Left lung (tissue), 10 donors: ENCODE data around the gene ANLN. TPM values are rescaled to one million over a fixed set of nuclear protein-coding genes. Genes with fewer than 3 reads are reported as not detected.
"Not testable (repeated sequence)": the region's sequence is repeated elsewhere in the genome, so short reads cannot be mapped to it uniquely, and the experiment has no call there.

Experiments
- ATAC-seq: fragments of 200-7000 bp; cut with Tn5 transposase; one replicate; pipeline ENCODE4 v1.9.1; 2020; ENCODE audit warnings: moderate library complexity
- DNase-seq, 4 donors: peaks; one replicate each; pipeline ENCODE4 v3.0.0-alpha.2; 2013 to 2020
- H3K27ac ChIP-seq, 2 donors: fragments of 200-600 bp; sonication (generic) in 1 of 2; one replicate each; pipeline versions ENCODE4 v1.5.0 to v1.8.0; 2020 to 2021
- H3K27me3 ChIP-seq, 2 donors: fragments of 200-600 bp; sonication (generic) in 1 of 2; one replicate each; pipeline versions ENCODE4 v1.5.0 to v1.8.0; 2020 to 2021
- H3K36me3 ChIP-seq, 2 donors: fragments of 200-600 bp; sonication (generic) in 1 of 2; one replicate each; pipeline versions ENCODE4 v1.5.0 to v1.8.0; 2020 to 2021
- H3K4me1 ChIP-seq, 2 donors: fragments of 200-600 bp; one replicate each; pipeline ENCODE4 v1.8.0; 2021
- H3K4me3 ChIP-seq, 2 donors: fragments of 200-600 bp; sonication (generic) in 1 of 2; one replicate each; pipeline versions ENCODE4 v1.5.0 to v1.8.0; 2020 to 2021; ENCODE audit warnings: mild to moderate bottlenecking in 1 of 2
- H3K9me3 ChIP-seq, 2 donors: fragments of 200-600 bp; sonication (generic) in 1 of 2; one replicate each; pipeline versions ENCODE4 v1.5.0 to v1.8.0; 2020 to 2021
- intact Hi-C, 2 donors: fragments of 100-400 bp; cut with DNase I; formaldehyde crosslinking; loops; one replicate each; pipeline versions ENCODE4 v1.11.2 to v1.14.2; 2022
- polyA plus RNA-seq, 6 donors: library from polyadenylated mRNA; unstranded; fragments of 120-200 nt; gene quantifications; one replicate each; pipeline ENCODE4 v1.2.1, GENCODE V29; 2013; ENCODE audit not compliant: insufficient read length in 6 of 6
- total RNA-seq, 2 donors: library from RNA; stranded (reverse); fragmentation: NEBNext Ultra II Directional; extraction: Animal tissue kit (Norgen Biotek cat#: 25700); gene quantifications; one replicate each; pipeline ENCODE4 v1.2.1, GENCODE V29; 2021
- TF ChIP-seq, protein P1 (sequence below), 2 donors: fragments of 200-600 bp; sonication (generic) in 1 of 2; IDR thresholded peaks; one replicate each; pipeline versions ENCODE4 v1.5.0 to v1.8.0; 2021; ENCODE audit warnings: antibody characterized with exemption in 2 of 2
- donor health status: DM: no; HTN: yes; CAD: no.
- donor health status: DM: no; HTN: no; CAD: no.

The ANLN gene
- total and polyA plus RNA-seq, 8 donors = 9.0 to 68.5 (median 33.5) TPM

DNA sequence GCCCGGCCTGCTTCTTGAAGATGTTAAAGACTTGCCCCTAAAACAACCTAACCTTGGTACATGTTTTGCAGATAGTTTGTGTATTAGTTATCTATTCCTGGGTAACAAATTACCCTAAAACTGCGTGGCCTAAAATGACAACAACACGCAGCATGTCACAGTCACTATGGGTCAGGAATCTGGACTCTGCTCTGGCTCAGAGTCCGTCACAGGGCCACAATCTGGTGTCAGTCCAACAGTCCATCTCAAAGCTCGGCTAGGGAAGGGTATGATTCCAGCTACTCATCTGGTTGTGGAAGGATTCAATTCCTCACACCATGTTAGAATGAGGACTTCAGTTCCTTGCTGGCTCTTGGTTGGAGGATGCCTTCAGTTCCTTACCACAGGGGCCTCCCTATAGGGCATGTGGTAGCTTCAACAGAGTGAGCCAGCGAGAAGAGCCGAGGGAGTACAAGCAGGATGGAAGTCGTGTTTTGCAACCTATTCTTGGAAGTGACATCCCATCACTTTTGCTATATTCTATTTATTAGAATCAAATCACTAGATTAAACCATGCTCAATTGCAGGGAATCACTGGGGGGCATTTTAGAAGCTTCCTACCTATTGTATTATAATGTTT is 71.3 kb downstream of the ANLN start:
- intact Hi-C loops = no loop called here
- H3K4me3 ChIP-seq = no peak overlapping the region
- TF ChIP-seq, protein P1, sequence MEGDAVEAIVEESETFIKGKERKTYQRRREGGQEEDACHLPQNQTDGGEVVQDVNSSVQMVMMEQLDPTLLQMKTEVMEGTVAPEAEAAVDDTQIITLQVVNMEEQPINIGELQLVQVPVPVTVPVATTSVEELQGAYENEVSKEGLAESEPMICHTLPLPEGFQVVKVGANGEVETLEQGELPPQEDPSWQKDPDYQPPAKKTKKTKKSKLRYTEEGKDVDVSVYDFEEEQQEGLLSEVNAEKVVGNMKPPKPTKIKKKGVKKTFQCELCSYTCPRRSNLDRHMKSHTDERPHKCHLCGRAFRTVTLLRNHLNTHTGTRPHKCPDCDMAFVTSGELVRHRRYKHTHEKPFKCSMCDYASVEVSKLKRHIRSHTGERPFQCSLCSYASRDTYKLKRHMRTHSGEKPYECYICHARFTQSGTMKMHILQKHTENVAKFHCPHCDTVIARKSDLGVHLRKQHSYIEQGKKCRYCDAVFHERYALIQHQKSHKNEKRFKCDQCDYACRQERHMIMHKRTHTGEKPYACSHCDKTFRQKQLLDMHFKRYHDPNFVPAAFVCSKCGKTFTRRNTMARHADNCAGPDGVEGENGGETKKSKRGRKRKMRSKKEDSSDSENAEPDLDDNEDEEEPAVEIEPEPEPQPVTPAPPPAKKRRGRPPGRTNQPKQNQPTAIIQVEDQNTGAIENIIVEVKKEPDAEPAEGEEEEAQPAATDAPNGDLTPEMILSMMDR (IDR thresholded peaks at IDR 0.05) = no peak

DNA sequence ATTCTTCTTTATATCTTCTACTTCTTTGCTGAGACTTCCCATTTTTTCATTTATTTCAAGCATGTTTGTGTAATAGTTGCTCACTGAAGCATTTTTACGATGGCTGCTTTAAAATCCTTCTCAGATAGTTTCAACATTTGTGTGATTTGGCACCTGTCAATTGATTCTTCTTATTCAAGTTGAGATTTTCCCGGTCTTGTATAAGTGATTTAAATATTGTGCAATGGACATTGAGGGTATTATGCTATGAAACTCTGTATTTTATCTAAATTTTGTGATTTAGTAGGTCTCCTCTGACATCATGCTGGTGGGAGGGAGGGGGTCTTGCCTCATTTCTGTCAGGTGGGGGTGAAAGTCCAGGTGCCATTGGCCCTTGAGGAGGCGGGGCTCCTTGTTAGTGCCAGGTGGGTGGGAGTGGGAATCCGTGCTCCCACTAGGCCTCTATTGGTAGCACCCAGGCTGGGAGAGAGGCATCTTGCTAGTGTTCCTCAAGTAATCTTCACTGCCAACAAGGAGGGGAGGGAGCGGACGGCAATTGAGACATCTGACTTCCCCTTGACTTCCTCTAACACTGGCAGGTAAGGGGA is 73.0 kb downstream of the ANLN start:
- DNase-seq (no peak), ATAC-seq (no peak)
- no peaks in the 10 kb centered on the region for H3K4me1 ChIP-seq
- H3K36me3 ChIP-seq = no peaks in the 10 kb centered on the region
- TF ChIP-seq, protein P1 (IDR thresholded peaks at IDR 0.05) = no peak
- H3K4me3 ChIP-seq = no peak overlapping the region
- intact Hi-C loops = no loop called here
- H3K9me3 ChIP-seq = peaks cover 0 to 2% of the 10 kb centered on the region in 2 donors
- H3K27ac ChIP-seq = no peak overlapping the region
- H3K27me3 ChIP-seq = no peaks in the 10 kb centered on the region

More for the DNA sequence above, 71.3 kb downstream of the ANLN start:
- Histone ChIP-seq H3K27me3 (no peaks in the 10 kb centered on the region), H3K9me3 (no peaks in the 10 kb centered on the region), H3K36me3 (no peaks in the 10 kb centered on the region), H3K4me1 (no peaks in the 10 kb centered on the region), H3K27ac (no peak overlapping the region)
- no peak for ATAC-seq
- no peak for DNase-seq

DNA sequence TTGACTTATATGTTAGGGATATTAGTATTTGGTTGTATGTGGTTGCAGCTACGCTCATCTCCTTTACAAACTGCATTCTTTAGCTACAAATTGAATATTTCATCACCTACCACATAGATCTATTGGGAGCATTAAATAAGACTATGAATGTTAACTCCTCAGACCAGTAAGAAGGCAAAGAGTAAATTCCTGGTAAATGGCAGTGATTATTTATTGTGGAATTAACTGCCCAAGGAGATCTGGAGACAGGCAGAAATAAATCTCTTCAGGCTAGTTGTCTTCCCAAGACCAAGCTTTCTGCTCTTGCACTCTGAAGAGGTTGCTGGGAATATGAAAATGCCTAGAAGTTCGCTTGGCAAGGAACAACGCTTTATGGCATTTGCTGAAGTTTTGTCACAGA is 74.6 kb downstream of the ANLN start:
- Histone ChIP-seq H3K36me3 (no peaks in the 10 kb centered on the region), H3K4me3 (no peak overlapping the region), H3K27me3 (no peaks in the 10 kb centered on the region), H3K27ac (no peak overlapping the region), H3K4me1 (no peaks in the 10 kb centered on the region), H3K9me3 (peaks cover 0 to 2% of the 10 kb centered on the region in 2 donors)
- ATAC-seq (no peak), DNase-seq (no peak)
- TF ChIP-seq, protein P1 (IDR thresholded peaks at IDR 0.05) = no peak
- intact Hi-C loops = no loop called here

DNA sequence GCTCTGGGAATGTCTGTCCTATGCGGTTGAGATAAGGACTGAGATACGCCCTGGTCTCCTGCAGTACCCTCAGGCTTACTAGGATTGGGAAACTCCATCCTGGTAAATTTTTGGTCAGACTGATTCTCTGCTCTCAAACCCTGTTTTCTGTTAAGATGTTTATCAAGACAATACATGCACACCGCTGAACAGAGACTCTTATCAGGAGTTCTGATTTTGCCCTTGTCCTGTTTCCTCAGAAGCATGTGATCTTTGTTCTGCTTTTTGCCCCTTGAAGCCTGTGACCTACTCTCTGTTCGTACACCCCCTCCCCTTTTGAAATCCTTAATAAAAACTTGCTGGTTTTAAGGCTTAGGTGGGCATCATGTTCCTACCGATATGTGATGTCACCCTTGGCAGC is 76.3 kb downstream of the ANLN start:
- H3K4me1 ChIP-seq, H3K9me3 ChIP-seq, intact Hi-C loops, H3K4me3 ChIP-seq, H3K27me3 ChIP-seq, DNase-seq, ATAC-seq, H3K27ac ChIP-seq, H3K36me3 ChIP-seq: not testable (repeated sequence)

DNA sequence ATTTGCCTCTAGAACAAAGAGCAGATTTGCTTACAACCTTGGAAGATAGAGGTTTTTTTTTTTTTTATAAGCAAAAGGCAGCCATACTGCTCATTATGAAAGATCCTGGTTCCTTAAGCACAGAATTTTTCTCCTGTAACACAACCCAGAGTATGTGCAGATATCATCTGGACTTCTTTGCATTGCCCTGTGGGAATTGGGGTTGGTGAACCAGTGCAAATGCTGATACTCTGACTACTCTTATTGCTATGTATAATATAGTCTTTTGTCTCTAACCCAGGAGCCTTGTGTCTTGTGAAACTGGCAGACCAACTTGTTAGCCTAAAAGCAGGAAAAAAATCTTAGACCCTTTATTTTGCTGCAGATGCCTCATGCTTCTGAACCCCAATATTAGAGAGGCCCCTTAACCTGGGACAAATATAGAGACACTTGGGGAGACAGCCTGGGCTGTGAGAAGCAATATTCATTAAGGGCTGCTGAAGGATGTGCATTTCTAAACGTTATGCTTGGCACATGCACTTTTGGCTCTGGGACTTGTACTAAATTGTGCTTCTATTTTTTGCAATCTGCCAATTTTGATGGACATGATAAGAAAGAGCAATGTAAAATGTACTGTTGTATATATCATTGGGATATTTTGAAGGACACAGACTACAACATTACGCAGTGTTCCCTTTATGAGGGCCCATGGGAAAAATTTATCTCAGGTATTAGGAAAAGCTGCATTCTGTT is 78.9 kb downstream of the ANLN start:
- intact Hi-C loops = no loop called here
- DNase-seq = no peak
- TF ChIP-seq, protein P1 (IDR thresholded peaks at IDR 0.05) = no peak

More for the DNA sequence above, 78.9 kb downstream of the ANLN start:
- Histone ChIP-seq H3K36me3 (no peaks in the 10 kb centered on the region), H3K27ac (no peak overlapping the region), H3K27me3 (no peaks in the 10 kb centered on the region), H3K4me3 (no peak overlapping the region), H3K9me3 (peaks cover 0 to 2% of the 10 kb centered on the region in 2 donors), H3K4me1 (peaks cover 0 to 3% of the 10 kb centered on the region in 2 donors)
- ATAC-seq = no peak
